HEK293 (cell line): ENCODE results near the gene BUB1B.

Experiments
- BCL11B ChIP-seq: fragments of 450-650 bp; formaldehyde crosslinking; IDR thresholded peaks from 2 replicates; pipeline ENCODE4 v1.5.1; 2016; ENCODE audit warnings: low read depth, missing biosample characterization, missing genetic modification characterization
- ELK4 ChIP-seq: IDR thresholded peaks from 2 replicates; pipeline ENCODE4 v1.6.1; 2011; ENCODE audit warnings: mild to moderate bottlenecking, low read depth, low read length, borderline replicate concordance
- GLIS2 ChIP-seq: fragments of 450-650 bp; formaldehyde crosslinking; IDR thresholded peaks from 2 replicates; pipeline ENCODE4 v1.5.1; 2016; ENCODE audit warnings: missing biosample characterization, missing genetic modification characterization
- HIC1 ChIP-seq: fragments of 450-650 bp; formaldehyde crosslinking; IDR thresholded peaks from 2 replicates; pipeline ENCODE4 v1.5.1; 2016; ENCODE audit warnings: missing biosample characterization, missing genetic modification characterization
- KLF1 ChIP-seq: fragments of 450-650 bp; formaldehyde crosslinking; IDR thresholded peaks from 2 replicates; pipeline ENCODE4 v1.5.1; 2016; ENCODE audit warnings: missing biosample characterization, missing genetic modification characterization
- PBX3 ChIP-seq: sonication (generic); formaldehyde crosslinking; IDR thresholded peaks from 2 replicates; pipeline ENCODE4 v1.8.1; 2022; ENCODE audit warnings: mild to moderate bottlenecking, moderate library complexity, missing genetic modification reagents
- TCF7L2 ChIP-seq: IDR thresholded peaks from 2 replicates; pipeline ENCODE4 v1.6.1; 2011; ENCODE audit warnings: low read depth, mild to moderate bottlenecking, inconsistent platforms, low read length, moderate library complexity, borderline replicate concordance
- YY2 ChIP-seq: fragments of 450-650 bp; formaldehyde crosslinking; IDR thresholded peaks from 2 replicates; pipeline ENCODE4 v1.5.1; 2016; ENCODE audit warnings: missing biosample characterization, missing genetic modification characterization
- ZBTB49 ChIP-seq: fragments of 450-650 bp; formaldehyde crosslinking; IDR thresholded peaks from 2 replicates; pipeline ENCODE4 v1.5.1; 2016; ENCODE audit warnings: missing biosample characterization, missing genetic modification characterization, low read depth
- ZBTB7A ChIP-seq: fragments of 450-650 bp; formaldehyde crosslinking; IDR thresholded peaks from 2 replicates; pipeline ENCODE4 v1.5.1; 2016; ENCODE audit warnings: low read depth, missing biosample characterization, missing genetic modification characterization
- ZEB2 ChIP-seq: fragments of 450-650 bp; formaldehyde crosslinking; IDR thresholded peaks from 2 replicates; pipeline ENCODE4 v1.5.1; 2016; ENCODE audit warnings: missing biosample characterization, missing genetic modification characterization
- ZFP69B ChIP-seq: fragments of 450-650 bp; formaldehyde crosslinking; IDR thresholded peaks from 2 replicates; pipeline ENCODE4 v1.5.1; 2016; ENCODE audit warnings: missing biosample characterization, missing genetic modification characterization
- ZNF121 ChIP-seq: fragments of 450-650 bp; formaldehyde crosslinking; IDR thresholded peaks from 2 replicates; pipeline ENCODE4 v1.5.1; 2016; ENCODE audit warnings: missing biosample characterization, missing genetic modification characterization
- ZNF211 ChIP-seq: fragments of 450-650 bp; formaldehyde crosslinking; IDR thresholded peaks from 2 replicates; pipeline ENCODE4 v1.5.1; 2016; ENCODE audit warnings: low read depth, missing biosample characterization, missing genetic modification characterization
- ZNF214 ChIP-seq: fragments of 450-650 bp; formaldehyde crosslinking; IDR thresholded peaks from 2 replicates; pipeline ENCODE4 v1.5.1; 2017; ENCODE audit warnings: missing biosample characterization, mild to moderate bottlenecking, missing genetic modification characterization, borderline replicate concordance
- ZNF223 ChIP-seq: fragments of 450-650 bp; formaldehyde crosslinking; IDR thresholded peaks from 2 replicates; pipeline ENCODE4 v1.5.1; 2016; ENCODE audit warnings: missing biosample characterization, missing genetic modification characterization
- ZNF23 ChIP-seq: fragments of 450-650 bp; formaldehyde crosslinking; IDR thresholded peaks from 2 replicates; pipeline ENCODE4 v1.5.1; 2016; ENCODE audit warnings: missing biosample characterization, missing genetic modification characterization, borderline replicate concordance
- ZNF292 ChIP-seq: fragments of 450-650 bp; formaldehyde crosslinking; IDR thresholded peaks from 2 replicates; pipeline ENCODE4 v1.5.1; 2016; ENCODE audit warnings: low read depth, missing biosample characterization, missing genetic modification characterization, borderline replicate concordance
- ZNF366 ChIP-seq: fragments of 450-650 bp; formaldehyde crosslinking; conservative IDR thresholded peaks from 2 replicates; pipeline ENCODE4 v1.5.1; 2016; ENCODE audit warnings: missing biosample characterization, missing genetic modification characterization
- ZNF449 ChIP-seq: fragments of 450-650 bp; formaldehyde crosslinking; IDR thresholded peaks from 2 replicates; pipeline ENCODE4 v1.5.1; 2017; ENCODE audit warnings: missing biosample characterization, mild to moderate bottlenecking, missing genetic modification characterization, moderate library complexity
- ZNF521 ChIP-seq: fragments of 450-650 bp; formaldehyde crosslinking; IDR thresholded peaks from 2 replicates; pipeline ENCODE4 v1.5.1; 2017; ENCODE audit warnings: missing biosample characterization, mild to moderate bottlenecking, missing genetic modification characterization
- ZNF747 ChIP-seq: fragments of 450-650 bp; formaldehyde crosslinking; IDR thresholded peaks from 2 replicates; pipeline ENCODE4 v1.5.1; 2016; ENCODE audit warnings: missing biosample characterization, missing genetic modification characterization
- ZNF776 ChIP-seq: fragments of 450-650 bp; formaldehyde crosslinking; IDR thresholded peaks from 2 replicates; pipeline ENCODE4 v1.5.0; 2017; ENCODE audit warnings: missing biosample characterization, missing genetic modification characterization, borderline replicate concordance
- ZNF843 ChIP-seq: fragments of 450-650 bp; formaldehyde crosslinking; IDR thresholded peaks from 2 replicates; pipeline ENCODE4 v1.5.1; 2016; ENCODE audit warnings: missing biosample characterization, missing genetic modification characterization
- ZSCAN16 ChIP-seq: fragments of 450-650 bp; formaldehyde crosslinking; IDR thresholded peaks from 2 replicates; pipeline ENCODE4 v1.5.1; 2016; ENCODE audit warnings: missing biosample characterization, missing genetic modification characterization
- TF ChIP-seq, protein P1 (sequence below): fragments of 450-650 bp; formaldehyde crosslinking; IDR thresholded peaks from 2 replicates; pipeline ENCODE4 v1.5.1; 2017; ENCODE audit warnings: missing biosample characterization, missing genetic modification characterization
- TF ChIP-seq, protein P2 (sequence below): fragments of 450-650 bp; formaldehyde crosslinking; IDR thresholded peaks from 2 replicates; pipeline ENCODE4 v1.5.1; 2016; ENCODE audit warnings: missing biosample characterization, missing genetic modification characterization

The BUB1B gene

GRCh38 chr15:40238532-40239403 lies 77.9 kb downstream of the BUB1B start, which contains the start of gene PAK6 (continued):
- TF ChIP-seq ELK4 (no peak), KLF1 (tag by site-specific recombination) (0 out of 2 replicates have a peak, but pooled peaks have one; percentile 16), ZBTB7A (no peak), ZNF366 (tag by site-specific recombination) (0 out of 2 replicates have a peak, but pooled peaks have one; percentile 14), ZNF223 (tag by site-specific recombination) (no peak), BCL11B (no peak), HIC1 (tag by site-specific recombination) (no peak), ZEB2 (no peak), ZNF843 (tag by site-specific recombination) (no peak), ZNF121 (tag by site-specific recombination) (no peak), ZNF521 (tag by site-specific recombination) (no peak), ZNF211 (no peak), TCF7L2 (no peak), ZNF449 (no peak), ZFP69B (no peak), YY2 (tag by site-specific recombination) (no peak), ZNF747 (tag by site-specific recombination) (no peak), PBX3 (CRISPR knock-in tag) (no peak), ZBTB49 (no peak), GLIS2 (tag by site-specific recombination) (0 out of 2 replicates have a peak, but pooled peaks have one; percentile 9), ZSCAN16 (tag by site-specific recombination) (no peak), ZNF292 (tag by site-specific recombination) (no peak), ZNF214 (no peak), ZNF23 (tag by site-specific recombination) (no peak), ZNF776 (tag by site-specific recombination) (no peak)
- TF ChIP-seq, protein P1, sequence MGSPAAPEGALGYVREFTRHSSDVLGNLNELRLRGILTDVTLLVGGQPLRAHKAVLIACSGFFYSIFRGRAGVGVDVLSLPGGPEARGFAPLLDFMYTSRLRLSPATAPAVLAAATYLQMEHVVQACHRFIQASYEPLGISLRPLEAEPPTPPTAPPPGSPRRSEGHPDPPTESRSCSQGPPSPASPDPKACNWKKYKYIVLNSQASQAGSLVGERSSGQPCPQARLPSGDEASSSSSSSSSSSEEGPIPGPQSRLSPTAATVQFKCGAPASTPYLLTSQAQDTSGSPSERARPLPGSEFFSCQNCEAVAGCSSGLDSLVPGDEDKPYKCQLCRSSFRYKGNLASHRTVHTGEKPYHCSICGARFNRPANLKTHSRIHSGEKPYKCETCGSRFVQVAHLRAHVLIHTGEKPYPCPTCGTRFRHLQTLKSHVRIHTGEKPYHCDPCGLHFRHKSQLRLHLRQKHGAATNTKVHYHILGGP: no peak
- TF ChIP-seq, protein P2, sequence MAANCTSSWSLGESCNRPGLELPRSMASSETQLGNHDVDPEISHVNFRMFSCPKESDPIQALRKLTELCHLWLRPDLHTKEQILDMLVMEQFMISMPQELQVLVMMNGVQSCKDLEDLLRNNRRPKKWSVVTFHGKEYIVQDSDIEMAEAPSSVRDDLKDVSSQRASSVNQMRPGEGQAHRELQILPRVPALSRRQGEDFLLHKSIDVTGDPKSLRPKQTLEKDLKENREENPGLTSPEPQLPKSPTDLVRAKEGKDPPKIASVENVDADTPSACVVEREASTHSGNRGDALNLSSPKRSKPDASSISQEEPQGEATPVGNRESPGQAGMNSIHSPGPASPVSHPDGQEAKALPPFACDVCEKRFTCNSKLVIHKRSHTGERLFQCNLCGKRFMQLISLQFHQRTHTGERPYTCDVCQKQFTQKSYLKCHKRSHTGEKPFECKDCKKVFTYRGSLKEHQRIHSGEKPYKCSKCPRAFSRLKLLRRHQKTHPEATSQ (tag by site-specific recombination): no peak
